Aorta (tissue), 5 donors: ENCODE measurements around the gene GSX2. TPM values are rescaled to one million over a fixed set of nuclear protein-coding genes. Genes with fewer than 3 reads are reported as not detected.
"Not testable (repeated sequence)": the region's sequence is repeated elsewhere in the genome, so short reads cannot be mapped to it uniquely, and the experiment has no call there.

Experiments
- ATAC-seq: fragments of 200-7000 bp; cut with Tn5 transposase; one replicate; pipeline ENCODE4 v1.9.1; 2022; ENCODE audit warnings: moderate library complexity; ENCODE audit not compliant: low FRiP score
- DNase-seq, 2 donors: peaks; one replicate each; pipeline ENCODE4 v3.0.0-alpha.2; 2020
- H3K27ac ChIP-seq, 2 donors: one replicate each; pipeline ENCODE4 v1.5.1; 2013; ENCODE audit warnings: low read length in 2 of 2, mild to moderate bottlenecking in 2 of 2, moderate library complexity in 2 of 2, control low read depth in 1 of 2, inconsistent platforms in 1 of 2, low read depth in 1 of 2
- H3K27me3 ChIP-seq, 2 donors: one replicate each; pipeline ENCODE4 v1.6.1; 2013; ENCODE audit warnings: control low read depth in 1 of 2, low read length in 1 of 2, mild to moderate bottlenecking in 1 of 2, moderate library complexity in 1 of 2; ENCODE audit not compliant: insufficient read depth in 2 of 2, control insufficient read depth in 1 of 2
- H3K36me3 ChIP-seq, 2 donors: one replicate each; pipeline ENCODE4 v1.6.1; 2013; ENCODE audit warnings: control low read depth in 1 of 2, low read length in 1 of 2, mild to moderate bottlenecking in 1 of 2; ENCODE audit not compliant: insufficient read depth in 2 of 2, control insufficient read depth in 1 of 2
- H3K4me1 ChIP-seq, 2 donors: one replicate each; pipeline ENCODE4 v1.6.1; 2013; ENCODE audit warnings: low read length in 2 of 2, control low read depth in 1 of 2, mild to moderate bottlenecking in 1 of 2, moderate library complexity in 1 of 2; ENCODE audit not compliant: insufficient read depth in 2 of 2, control insufficient read depth in 1 of 2
- H3K4me3 ChIP-seq, 2 donors: one replicate each; pipeline ENCODE4 v1.5.1; 2013; ENCODE audit warnings: low read length in 2 of 2, control low read depth in 1 of 2, mild to moderate bottlenecking in 1 of 2
- H3K9me3 ChIP-seq: one replicate; pipeline ENCODE4 v1.6.1; 2013; ENCODE audit warnings: mild to moderate bottlenecking, low read length; ENCODE audit not compliant: control insufficient read depth
- WGBS, 2 donors: extraction: QIAGEN DNeasy Blood & Tissue Kit; methylation state at CpG; one replicate each; pipeline ENCODE4 v1.1.7; 2013; 5-methylcytosine and 5-hydroxymethylcytosine counted together
- intact Hi-C, 2 donors: fragments of 100-400 bp; cut with DNase I; formaldehyde crosslinking; loops; one replicate each; pipeline versions ENCODE4 v1.14.2 to v1.15.0; 2022
- polyA plus RNA-seq, 2 donors: library from polyadenylated mRNA; stranded (reverse); fragments of 200-250 nt; gene quantifications; one replicate each; pipeline ENCODE4 v1.2.3, GENCODE V29; 2013
- total RNA-seq, 2 donors: library from RNA; stranded (reverse); fragmentation: NEBNext Ultra II Directional; extraction: Animal tissue kit (Norgen Biotek cat#: 25700); gene quantifications; one replicate each; pipeline ENCODE4 v1.2.1, GENCODE V29; 2021
- donor health status: healthy with polysubstance abuse.
- donor health status: Bipolar disorder and iron deficiency.
- donor health status: DM: no; HTN: no; CAD: no.
- donor health status: DM: no; HTN: no; CAD: no.
- donor health status: DM: yes; HTN: yes; CAD: no.

Gene GSX2
- total and polyA plus RNA-seq, 4 donors, result not detected

- no peak for DNase-seq
- Histone ChIP-seq H3K36me3 (no peaks in the 10 kb centered on the region), H3K4me3 (no peak overlapping the region), H3K9me3 (no peaks in the 10 kb centered on the region), H3K27me3 (no peaks in the 10 kb centered on the region), H3K4me1 (no peaks in the 10 kb centered on the region), H3K27ac (no peak overlapping the region)
- WGBS, 2 donors, result 92 to 100% methylated on average over 1 of the region's 1 CpG
- ATAC-seq, result no peak
- intact Hi-C loops, result no loop called here
Observed at GRCh38 chr4:54127660-54128059, 27.7 kb downstream of the GSX2 start.

- H3K9me3 ChIP-seq, H3K36me3 ChIP-seq, H3K27me3 ChIP-seq, H3K4me3 ChIP-seq, DNase-seq, H3K27ac ChIP-seq, H3K4me1 ChIP-seq, ATAC-seq, intact Hi-C loops: not testable (repeated sequence)
- WGBS, 2 donors, result 74 to 96% methylated on average over 2 of the region's 2 CpGs
Observed at GRCh38 chr4:54128694-54129093, 28.7 kb downstream of the GSX2 start.

GRCh38 chr4:54139332-54139731 lies 39.4 kb downstream of the GSX2 start:
- ATAC-seq (no peak), DNase-seq (no peak)
- intact Hi-C loops, result no loop called here
- H3K27me3 ChIP-seq, result no peaks in the 10 kb centered on the region
- no peak overlapping the region for H3K27ac ChIP-seq
- H3K9me3 ChIP-seq, result no peaks in the 10 kb centered on the region
- WGBS, 2 donors, result 34 to 36% methylated on average over 4 of the region's 4 CpGs
- no peaks in the 10 kb centered on the region for H3K36me3 ChIP-seq
- no peaks in the 10 kb centered on the region for H3K4me1 ChIP-seq
- H3K4me3 ChIP-seq, result no peak overlapping the region

GRCh38 chr4:54140287-54140686 lies 40.3 kb downstream of the GSX2 start:
- intact Hi-C loops, result no loop called here
- WGBS, 2 donors, result 24 to 48% methylated on average over 1 of the region's 1 CpG
- DNase-seq (no peak), ATAC-seq (no peak)
- H3K4me3 ChIP-seq, result no peak overlapping the region
- no peaks in the 10 kb centered on the region for H3K36me3 ChIP-seq
- H3K9me3 ChIP-seq, result no peaks in the 10 kb centered on the region
- no peak overlapping the region for H3K27ac ChIP-seq
- no peaks in the 10 kb centered on the region for H3K27me3 ChIP-seq
- no peaks in the 10 kb centered on the region for H3K4me1 ChIP-seq

- intact Hi-C loops, result no loop called here
- Histone ChIP-seq H3K4me1 (no peaks in the 10 kb centered on the region), H3K27ac (no peak overlapping the region), H3K9me3 (no peaks in the 10 kb centered on the region), H3K4me3 (no peak overlapping the region), H3K36me3 (no peaks in the 10 kb centered on the region), H3K27me3 (no peaks in the 10 kb centered on the region)
- DNase-seq (no peak), ATAC-seq (no peak)
- 94 to 97% methylated on average over 2 of the region's 2 CpGs for WGBS, 2 donors
Observed at GRCh38 chr4:54144199-54144598, 44.2 kb downstream of the GSX2 start.

GRCh38 chr4:54144661-54145171 lies 44.8 kb downstream of the GSX2 start:
- H3K27me3 ChIP-seq, result no peaks in the 10 kb centered on the region
- H3K36me3 ChIP-seq, result no peaks in the 10 kb centered on the region
- no peaks in the 10 kb centered on the region for H3K9me3 ChIP-seq
- no peak overlapping the region for H3K27ac ChIP-seq
- H3K4me1 ChIP-seq, result no peaks in the 10 kb centered on the region
- ATAC-seq, result no peak
- intact Hi-C loops, result no loop called here
- DNase-seq, result no peak
- no peak overlapping the region for H3K4me3 ChIP-seq
- WGBS, 2 donors, result 69 to 70% methylated on average over 5 of the region's 5 CpGs

- Histone ChIP-seq H3K9me3 (no peaks in the 10 kb centered on the region), H3K27ac (no peak overlapping the region), H3K4me3 (no peak overlapping the region), H3K27me3 (no peaks in the 10 kb centered on the region), H3K4me1 (no peaks in the 10 kb centered on the region), H3K36me3 (no peaks in the 10 kb centered on the region)
- ATAC-seq (no peak), DNase-seq (no peak)
- WGBS, 2 donors, result 89 to 96% methylated on average over 4 of the region's 4 CpGs
- intact Hi-C loops, result no loop called here
Observed at GRCh38 chr4:54146139-54146538, 46.2 kb downstream of the GSX2 start.

GRCh38 chr4:54149323-54149722 lies 49.4 kb downstream of the GSX2 start:
- DNase-seq (no peak), ATAC-seq (no peak)
- Histone ChIP-seq H3K27me3 (no peaks in the 10 kb centered on the region), H3K4me1 (no peaks in the 10 kb centered on the region), H3K4me3 (no peak overlapping the region), H3K9me3 (no peaks in the 10 kb centered on the region), H3K36me3 (no peaks in the 10 kb centered on the region), H3K27ac (no peak overlapping the region)
- WGBS, 2 donors, result 47 to 77% methylated on average over 27 to 46 of the region's 46 CpGs
- intact Hi-C loops, result no loop called here
